ENCODE data around the gene TCN2.
A peak's percentile ranks its signal among the peaks of the same experiment; 100 is the strongest.

TCN2 gene

DNA sequence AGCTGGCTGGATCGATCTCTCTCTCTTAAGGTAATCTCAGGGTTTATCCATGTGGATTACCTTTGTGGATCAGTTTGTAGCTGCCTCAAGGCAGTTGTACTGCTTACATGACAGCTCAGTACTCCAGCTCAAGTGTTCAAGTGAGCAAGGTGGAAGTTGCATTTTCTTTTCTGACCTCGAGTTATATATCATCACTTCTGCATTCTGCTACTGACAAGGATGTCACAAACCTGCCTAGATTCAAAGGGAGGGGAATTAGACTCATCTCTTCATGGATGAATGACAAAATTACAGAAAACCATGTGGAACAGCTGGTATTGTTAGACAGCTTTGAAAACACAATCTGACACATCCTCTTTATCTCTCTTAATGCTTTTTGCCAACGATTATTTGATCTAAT lies 6.1 kb upstream of the TCN2 start:
- Histone ChIP-seq H3K9me3 (ENCODE audit: control insufficient read depth in 2 of 2, low read length in 2 of 2) (no peaks in the 10 kb centered on the region), H3K9ac (ENCODE audit: low read length in 2 of 2) (no peak overlapping the region), H3K4me3 (ENCODE audit: low read length in 2 of 2) (no peak overlapping the region)

GRCh38 chr22:30601464-30601863 lies 5.5 kb upstream of the TCN2 start:
- Histone ChIP-seq H3K27ac (ENCODE audit: low read length) (no peak overlapping the region), H3K36me3 (ENCODE audit: control insufficient read depth in 2 of 2, insufficient read depth in 2 of 2, low read length in 2 of 2) (no peaks in the 10 kb centered on the region), H3K4me1 (ENCODE audit: control insufficient read depth, insufficient read depth, low read length) (peaks cover 8% of the 10 kb centered on the region), H3K4me3 (ENCODE audit: low read length in 2 of 2) (no peak overlapping the region), H3K9me3 (ENCODE audit: control insufficient read depth in 2 of 2, low read length in 2 of 2) (no peaks in the 10 kb centered on the region), H3K27me3 (ENCODE audit: control insufficient read depth in 1 of 2, insufficient read depth in 2 of 2, low read length in 2 of 2) (no peaks in the 10 kb centered on the region), H3K9ac (ENCODE audit: low read length in 2 of 2) (no peak overlapping the region)

More for the DNA sequence above, 6.1 kb upstream of the TCN2 start:
- H3K27me3 ChIP-seq (ENCODE audit: control insufficient read depth in 1 of 2, insufficient read depth in 2 of 2, low read length in 2 of 2), result no peaks in the 10 kb centered on the region
- H3K4me1 ChIP-seq (ENCODE audit: control insufficient read depth, insufficient read depth, low read length), result peaks cover 6% of the 10 kb centered on the region
- no peak overlapping the region for H3K27ac ChIP-seq (ENCODE audit: low read length)
- H3K36me3 ChIP-seq (ENCODE audit: control insufficient read depth in 2 of 2, insufficient read depth in 2 of 2, low read length in 2 of 2), result no peaks in the 10 kb centered on the region

DNA sequence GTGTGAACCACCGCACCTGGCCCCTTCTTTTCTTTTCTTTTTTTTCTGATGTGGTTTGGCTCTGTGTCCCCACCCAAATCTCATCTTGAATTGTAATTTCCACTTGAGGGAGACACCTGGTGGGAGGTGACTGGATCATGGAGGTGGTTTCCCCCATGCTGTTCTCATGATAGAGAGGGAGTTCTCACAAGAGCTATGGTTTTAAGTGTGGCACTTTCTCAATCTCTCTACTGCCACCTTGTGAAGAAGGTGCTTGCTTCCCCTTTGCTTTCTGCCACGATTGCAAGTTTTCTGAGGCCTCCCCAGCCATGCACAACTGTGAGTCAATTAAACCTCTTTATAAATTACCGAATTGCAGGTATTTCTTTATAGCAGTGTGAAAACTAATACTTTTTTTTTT lies 4.9 kb upstream of the TCN2 start:
- Histone ChIP-seq H3K9me3 (ENCODE audit: control insufficient read depth in 2 of 2, low read length in 2 of 2) (no peaks in the 10 kb centered on the region), H3K27ac (ENCODE audit: low read length) (no peak overlapping the region), H3K4me1 (ENCODE audit: control insufficient read depth, insufficient read depth, low read length) (peaks cover 12% of the 10 kb centered on the region), H3K36me3 (ENCODE audit: control insufficient read depth in 2 of 2, insufficient read depth in 2 of 2, low read length in 2 of 2) (no peaks in the 10 kb centered on the region), H3K9ac (ENCODE audit: low read length in 2 of 2) (no peak overlapping the region), H3K27me3 (ENCODE audit: control insufficient read depth in 1 of 2, insufficient read depth in 2 of 2, low read length in 2 of 2) (no peaks in the 10 kb centered on the region), H3K4me3 (ENCODE audit: low read length in 2 of 2) (no peak overlapping the region)

GRCh38 chr22:30603801-30604200 lies 3.2 kb upstream of the TCN2 start:
- H3K4me1 ChIP-seq (ENCODE audit: control insufficient read depth, insufficient read depth, low read length), result peaks cover 18% of the 10 kb centered on the region
- H3K27ac ChIP-seq (ENCODE audit: low read length), result no peak overlapping the region
- H3K36me3 ChIP-seq (ENCODE audit: control insufficient read depth in 2 of 2, insufficient read depth in 2 of 2, low read length in 2 of 2), result no peaks in the 10 kb centered on the region
- H3K9ac ChIP-seq (ENCODE audit: low read length in 2 of 2), result no peak overlapping the region
- no peaks in the 10 kb centered on the region for H3K27me3 ChIP-seq (ENCODE audit: control insufficient read depth in 1 of 2, insufficient read depth in 2 of 2, low read length in 2 of 2)
- no peaks in the 10 kb centered on the region for H3K9me3 ChIP-seq (ENCODE audit: control insufficient read depth in 2 of 2, low read length in 2 of 2)
- no peak overlapping the region for H3K4me3 ChIP-seq (ENCODE audit: low read length in 2 of 2)

DNA sequence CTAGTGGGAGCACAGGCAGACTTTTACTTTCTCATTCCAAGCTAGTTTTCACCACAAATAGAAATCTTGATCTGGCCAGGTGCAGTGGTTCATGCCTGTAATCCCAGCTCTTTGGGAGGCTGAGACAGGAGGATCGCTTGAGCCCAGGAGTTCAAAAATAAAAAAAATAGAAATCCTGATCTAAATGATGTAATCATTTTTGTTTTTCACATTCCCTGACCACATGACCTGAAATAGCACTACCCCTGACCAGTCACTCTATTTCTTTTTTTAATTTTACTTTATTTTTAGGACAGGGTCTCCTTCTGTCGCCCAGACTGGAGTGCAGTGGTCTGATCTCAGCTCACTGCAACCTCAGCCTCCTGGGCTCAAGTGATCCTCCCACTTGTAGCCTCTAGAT lies 2.3 kb upstream of the TCN2 start:
- H3K4me3 ChIP-seq (ENCODE audit: low read length in 2 of 2), result no peak overlapping the region
- H3K27me3 ChIP-seq (ENCODE audit: control insufficient read depth in 1 of 2, insufficient read depth in 2 of 2, low read length in 2 of 2), result no peaks in the 10 kb centered on the region
- no peak overlapping the region for H3K27ac ChIP-seq (ENCODE audit: low read length)
- no peaks in the 10 kb centered on the region for H3K9me3 ChIP-seq (ENCODE audit: control insufficient read depth in 2 of 2, low read length in 2 of 2)
- peaks cover 21% of the 10 kb centered on the region for H3K4me1 ChIP-seq (ENCODE audit: control insufficient read depth, insufficient read depth, low read length)
- H3K36me3 ChIP-seq (ENCODE audit: control insufficient read depth in 2 of 2, insufficient read depth in 2 of 2, low read length in 2 of 2), result no peaks in the 10 kb centered on the region
- H3K9ac ChIP-seq (ENCODE audit: low read length in 2 of 2), result no peak overlapping the region

DNA sequence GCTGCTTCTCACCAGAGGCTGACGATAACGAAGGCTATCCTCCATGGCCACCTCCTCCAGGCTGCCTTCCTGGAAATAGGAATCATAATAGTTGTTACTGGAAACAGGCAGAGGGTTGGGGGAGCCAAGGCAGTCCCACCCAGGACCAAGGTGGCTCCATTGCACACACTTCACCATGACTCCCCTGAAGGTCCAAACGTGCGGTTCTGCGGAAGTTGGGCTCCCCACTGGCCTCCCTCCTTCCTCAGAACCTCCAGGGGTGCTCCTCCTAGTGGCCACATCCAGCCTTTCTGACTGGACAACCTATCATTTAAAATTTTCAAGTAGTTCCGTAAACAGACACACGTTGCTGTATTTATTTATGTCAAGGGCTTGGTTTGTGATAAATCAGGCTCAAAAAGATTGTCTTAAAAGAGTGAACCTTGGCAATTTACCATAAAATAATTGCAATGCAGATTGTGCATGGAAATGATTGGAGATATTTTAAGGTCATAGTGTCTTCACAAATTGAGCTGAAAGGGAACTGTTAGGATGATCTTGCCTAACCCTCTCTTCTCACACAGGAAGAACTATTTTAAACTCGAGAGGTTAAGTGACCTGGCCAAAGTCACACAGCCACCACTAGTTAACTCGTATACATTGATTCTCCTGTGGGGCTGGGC lies 1.4 kb upstream of the TCN2 start:
- H3K27me3 ChIP-seq (ENCODE audit: control insufficient read depth in 1 of 2, insufficient read depth in 2 of 2, low read length in 2 of 2), result no peaks in the 10 kb centered on the region
- H3K27ac ChIP-seq (ENCODE audit: low read length), result no peak overlapping the region
- H3K9ac ChIP-seq (ENCODE audit: low read length in 2 of 2), result no peak overlapping the region
- H3K9me3 ChIP-seq (ENCODE audit: control insufficient read depth in 2 of 2, low read length in 2 of 2), result no peaks in the 10 kb centered on the region
- H3K4me1 ChIP-seq (ENCODE audit: control insufficient read depth, insufficient read depth, low read length), result peaks cover 24% of the 10 kb centered on the region
- peak overlapping the region; percentile 1 to 91 for H3K4me3 ChIP-seq (ENCODE audit: low read length in 2 of 2)
- H3K36me3 ChIP-seq (ENCODE audit: control insufficient read depth in 2 of 2, insufficient read depth in 2 of 2, low read length in 2 of 2), result no peaks in the 10 kb centered on the region

- Histone ChIP-seq H3K4me1 (ENCODE audit: control insufficient read depth, insufficient read depth, low read length) (peaks cover 24% of the 10 kb centered on the region), H3K4me3 (ENCODE audit: low read length in 2 of 2) (peak overlapping the region; percentile 85 to 91), H3K27ac (ENCODE audit: low read length) (peak overlapping the region; percentile 64), H3K9ac (ENCODE audit: low read length in 2 of 2) (peak overlapping the region; percentile 64 to 84), H3K27me3 (ENCODE audit: control insufficient read depth in 1 of 2, insufficient read depth in 2 of 2, low read length in 2 of 2) (no peaks in the 10 kb centered on the region), H3K36me3 (ENCODE audit: control insufficient read depth in 2 of 2, insufficient read depth in 2 of 2, low read length in 2 of 2) (peaks cover 3 to 4% of the 10 kb centered on the region in 2 donors), H3K9me3 (ENCODE audit: control insufficient read depth in 2 of 2, low read length in 2 of 2) (no peaks in the 10 kb centered on the region)
Measured at GRCh38 chr22:30607300-30607930, 441 bp downstream of the TCN2 start.

DNA sequence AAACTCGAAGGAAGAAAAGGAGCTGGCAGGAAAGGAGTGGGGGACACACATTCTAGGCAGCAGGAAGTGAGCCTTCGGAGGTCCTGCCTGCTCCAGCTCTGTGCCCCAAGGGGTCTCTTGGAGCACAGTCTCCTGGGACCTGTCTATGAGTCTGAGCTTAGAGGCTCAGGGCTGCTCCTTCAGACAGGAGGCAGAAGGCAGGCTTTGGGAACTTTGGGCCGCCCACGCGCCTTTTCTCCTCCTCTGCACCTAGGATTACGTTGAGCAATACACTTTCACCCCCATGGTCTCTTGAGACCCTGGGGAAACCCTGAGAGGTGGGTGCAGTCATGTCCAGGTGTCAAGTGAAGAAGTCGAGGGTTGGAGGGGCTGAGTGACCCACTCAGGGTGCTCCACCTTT lies 965 bp downstream of the TCN2 start:
- H3K4me3 ChIP-seq (ENCODE audit: low read length in 2 of 2), result peak overlapping the region in 1 of 2 donors; percentile 91
- peaks cover 3 to 4% of the 10 kb centered on the region in 2 donors for H3K36me3 ChIP-seq (ENCODE audit: control insufficient read depth in 2 of 2, insufficient read depth in 2 of 2, low read length in 2 of 2)
- H3K9ac ChIP-seq (ENCODE audit: low read length in 2 of 2), result no peak overlapping the region
- H3K9me3 ChIP-seq (ENCODE audit: control insufficient read depth in 2 of 2, low read length in 2 of 2), result no peaks in the 10 kb centered on the region
- H3K27ac ChIP-seq (ENCODE audit: low read length), result no peak overlapping the region
- peaks cover 24% of the 10 kb centered on the region for H3K4me1 ChIP-seq (ENCODE audit: control insufficient read depth, insufficient read depth, low read length)
- H3K27me3 ChIP-seq (ENCODE audit: control insufficient read depth in 1 of 2, insufficient read depth in 2 of 2, low read length in 2 of 2), result no peaks in the 10 kb centered on the region

DNA sequence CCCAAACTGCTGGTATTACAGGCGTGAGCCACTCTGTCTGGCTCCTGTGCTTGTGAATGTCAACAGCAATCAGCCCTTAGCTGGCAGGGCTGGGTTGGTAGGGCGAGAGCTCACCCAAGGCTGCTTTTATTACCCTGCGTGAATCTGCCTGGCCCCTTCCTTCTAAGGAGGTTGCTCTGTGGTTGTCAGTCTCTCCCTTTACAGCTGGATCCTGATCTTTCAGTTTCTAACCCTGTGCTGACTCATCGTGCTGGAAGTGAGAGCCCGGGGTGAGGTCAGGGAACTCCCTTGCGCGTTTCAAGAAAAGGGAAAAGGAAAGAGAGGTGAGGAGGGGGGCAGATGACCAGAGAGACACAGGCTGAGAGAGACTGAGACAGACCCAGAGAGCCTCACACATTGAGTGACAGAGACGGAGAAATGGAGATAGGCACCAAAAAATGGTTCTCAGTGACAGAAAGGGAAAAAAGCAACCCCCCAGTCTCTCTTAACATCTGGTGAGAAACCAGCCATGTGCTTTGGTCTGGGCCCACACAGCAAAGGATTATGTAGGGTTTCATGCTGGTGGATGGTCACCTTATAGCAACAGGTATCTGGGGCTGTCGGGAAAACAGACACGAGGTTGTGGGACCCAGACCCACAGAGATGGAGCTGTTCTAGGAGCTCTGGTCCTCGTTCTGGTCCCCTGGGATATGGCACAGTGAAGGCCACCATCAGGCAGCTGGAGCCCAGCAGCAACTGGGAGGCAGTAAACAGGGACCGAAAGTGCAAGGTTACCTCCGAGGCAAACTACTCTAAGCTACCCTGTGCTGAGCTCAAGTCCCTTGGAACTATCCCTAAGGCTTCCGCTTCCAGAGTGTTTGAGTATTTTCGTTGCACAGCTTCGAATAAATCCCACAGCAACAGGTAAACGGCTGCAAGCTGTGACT lies 2.5 kb downstream of the TCN2 start:
- Histone ChIP-seq H3K4me3 (ENCODE audit: low read length in 2 of 2) (no peak overlapping the region), H3K9me3 (ENCODE audit: control insufficient read depth in 2 of 2, low read length in 2 of 2) (no peaks in the 10 kb centered on the region), H3K36me3 (ENCODE audit: control insufficient read depth in 2 of 2, insufficient read depth in 2 of 2, low read length in 2 of 2) (peaks cover 4 to 5% of the 10 kb centered on the region in 2 donors), H3K4me1 (ENCODE audit: control insufficient read depth, insufficient read depth, low read length) (peaks cover 24% of the 10 kb centered on the region), H3K27me3 (ENCODE audit: control insufficient read depth in 1 of 2, insufficient read depth in 2 of 2, low read length in 2 of 2) (no peaks in the 10 kb centered on the region), H3K9ac (ENCODE audit: low read length in 2 of 2) (no peak overlapping the region), H3K27ac (ENCODE audit: low read length) (no peak overlapping the region)

GRCh38 chr22:30610299-30610698 lies 3.3 kb downstream of the TCN2 start:
- Histone ChIP-seq H3K36me3 (ENCODE audit: control insufficient read depth in 2 of 2, insufficient read depth in 2 of 2, low read length in 2 of 2) (peaks cover 4 to 9% of the 10 kb centered on the region in 2 donors), H3K4me3 (ENCODE audit: low read length in 2 of 2) (no peak overlapping the region), H3K4me1 (ENCODE audit: control insufficient read depth, insufficient read depth, low read length) (peaks cover 24% of the 10 kb centered on the region), H3K9me3 (ENCODE audit: control insufficient read depth in 2 of 2, low read length in 2 of 2) (no peaks in the 10 kb centered on the region), H3K9ac (ENCODE audit: low read length in 2 of 2) (no peak overlapping the region), H3K27me3 (ENCODE audit: control insufficient read depth in 1 of 2, insufficient read depth in 2 of 2, low read length in 2 of 2) (no peaks in the 10 kb centered on the region), H3K27ac (ENCODE audit: low read length) (no peak overlapping the region)

Data from stomach smooth muscle (tissue), 2 donors.